Testis (tissue), 2 donors: ENCODE results near the gene HOTAIR.

Experiments
- CTCF ChIP-seq, 3 experiments: fragments of 450-650 bp in 2 of 3; fragments of 200-600 bp in 1 of 3; sonication (generic) in 1 of 3; IDR thresholded peaks; one replicate each; pipeline ENCODE4 v1.5.1; 2016 to 2019; ENCODE audit warnings: antibody characterized with exemption in 3 of 3, mild to moderate bottlenecking in 2 of 3, moderate library complexity in 1 of 3
- POLR2A ChIP-seq: fragments of 450-650 bp; IDR thresholded peaks from one replicate; pipeline ENCODE4 v1.6.1; 2017; ENCODE audit warnings: antibody characterized with exemption, mild to moderate bottlenecking, moderate library complexity

GRCh38 chr12:53950437-53950773 is 24.3 kb downstream of the HOTAIR start:
- TF ChIP-seq CTCF (IDR thresholded peaks at IDR 0.05): no peak
- no peak for TF ChIP-seq POLR2A
